Measurements from ENCODE around the gene FBXW12.

DNA sequence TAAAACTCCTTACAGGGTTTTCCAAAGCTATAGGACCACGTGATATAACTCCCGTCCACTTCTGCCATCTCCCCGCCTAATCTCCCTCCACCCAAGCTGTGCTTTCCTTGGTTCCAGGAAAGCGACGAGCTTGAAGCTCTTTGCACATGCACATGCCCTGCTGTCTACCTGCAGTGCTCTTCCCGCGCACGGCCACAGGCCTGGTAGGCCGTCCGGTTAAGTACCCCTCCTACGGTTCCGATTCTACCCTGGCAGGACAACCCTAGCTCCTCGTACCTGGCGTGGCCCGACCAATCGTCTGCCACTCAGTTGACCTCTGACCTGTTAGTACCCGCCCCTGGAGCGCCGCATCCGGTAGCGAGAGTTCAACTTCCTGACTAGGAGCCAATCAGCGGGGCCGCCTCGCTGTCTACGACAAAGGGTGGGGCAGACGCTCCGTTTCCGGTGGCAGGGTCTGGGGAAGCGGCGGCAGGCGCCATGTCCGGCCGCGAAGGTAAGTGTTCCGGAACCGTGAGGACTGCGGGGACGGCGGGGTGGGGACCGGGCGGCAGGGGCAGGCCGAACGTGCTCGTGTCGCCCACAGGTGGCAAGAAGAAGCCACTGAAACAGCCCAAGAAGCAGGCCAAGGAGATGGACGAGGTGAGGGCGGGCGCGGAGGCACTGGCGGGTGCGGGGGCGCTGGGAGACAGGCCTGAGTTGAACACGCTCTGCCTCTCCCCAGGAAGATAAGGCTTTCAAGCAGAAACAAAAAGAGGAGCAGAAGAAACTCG is 68.0 kb downstream of the FBXW12 start, which contains the start of the genes CCDC51 and TMA7:
- TF ChIP-seq ZNF274 (IDR thresholded peaks at IDR 0.05; ENCODE audit: low read depth, low read length) = no peak
- peak; percentile 61 for TF ChIP-seq YY1 (IDR thresholded peaks at IDR 0.05; ENCODE audit: insufficient read depth, insufficient read length)
